ENCODE data around the gene SUSD2.

- TF ChIP-seq TCF12 (IDR thresholded peaks at IDR 0.05) (no peak), JUND (IDR thresholded peaks at IDR 0.05) (no peak), POLR2AphosphoS5 (IDR thresholded peaks at IDR 0.05; ENCODE audit: low read depth, low read length) (no peak), REST (IDR thresholded peaks at IDR 0.05; ENCODE audit: low read depth, low read length) (no peak), CTCF (IDR thresholded peaks at IDR 0.05) (no peak), MXI1 (IDR thresholded peaks at IDR 0.05; ENCODE audit: low read depth, low read length) (no peak)
Measured at GRCh38 chr22:24144056-24144777, 37.1 kb upstream of the SUSD2 start.

Measured in SK-N-SH (cell line).